Measurements from ENCODE around the gene TRPM5.

DNA sequence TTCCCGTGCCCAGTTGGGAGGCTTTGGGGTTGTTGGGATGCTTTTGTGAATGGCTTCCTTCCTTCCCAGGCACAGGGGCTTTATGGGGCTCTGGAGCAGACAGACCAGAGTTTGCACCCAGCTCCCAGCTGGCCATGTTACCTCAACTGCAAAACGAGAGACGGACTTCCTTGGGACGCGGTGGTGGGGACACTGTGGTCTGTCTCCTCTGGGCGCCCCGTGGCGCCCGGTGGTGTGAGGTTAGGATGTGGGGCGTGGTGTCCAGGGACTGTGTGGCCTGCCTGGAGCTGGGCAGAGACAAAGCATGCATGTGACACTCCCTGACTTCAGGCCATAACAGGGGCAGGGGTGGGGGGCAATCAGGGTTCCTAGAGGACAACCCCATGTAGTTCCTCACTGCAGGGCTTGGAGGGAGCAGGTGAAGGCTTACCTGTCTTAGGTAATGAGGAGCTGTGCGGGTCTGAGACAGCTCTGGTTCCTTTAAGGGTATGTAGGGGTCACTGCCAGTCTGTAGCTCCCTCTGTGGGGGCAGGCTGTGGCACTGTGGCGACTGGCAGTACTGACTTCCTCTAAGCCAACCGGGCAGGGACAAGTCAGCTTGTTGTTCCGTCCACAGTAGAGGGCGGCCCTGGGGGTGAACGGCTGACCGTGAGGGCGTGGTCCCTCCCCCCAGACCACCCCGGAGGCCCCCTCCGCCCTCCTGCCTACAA is 14.9 kb upstream of the TRPM5 start:
- TF ChIP-seq, protein P1, sequence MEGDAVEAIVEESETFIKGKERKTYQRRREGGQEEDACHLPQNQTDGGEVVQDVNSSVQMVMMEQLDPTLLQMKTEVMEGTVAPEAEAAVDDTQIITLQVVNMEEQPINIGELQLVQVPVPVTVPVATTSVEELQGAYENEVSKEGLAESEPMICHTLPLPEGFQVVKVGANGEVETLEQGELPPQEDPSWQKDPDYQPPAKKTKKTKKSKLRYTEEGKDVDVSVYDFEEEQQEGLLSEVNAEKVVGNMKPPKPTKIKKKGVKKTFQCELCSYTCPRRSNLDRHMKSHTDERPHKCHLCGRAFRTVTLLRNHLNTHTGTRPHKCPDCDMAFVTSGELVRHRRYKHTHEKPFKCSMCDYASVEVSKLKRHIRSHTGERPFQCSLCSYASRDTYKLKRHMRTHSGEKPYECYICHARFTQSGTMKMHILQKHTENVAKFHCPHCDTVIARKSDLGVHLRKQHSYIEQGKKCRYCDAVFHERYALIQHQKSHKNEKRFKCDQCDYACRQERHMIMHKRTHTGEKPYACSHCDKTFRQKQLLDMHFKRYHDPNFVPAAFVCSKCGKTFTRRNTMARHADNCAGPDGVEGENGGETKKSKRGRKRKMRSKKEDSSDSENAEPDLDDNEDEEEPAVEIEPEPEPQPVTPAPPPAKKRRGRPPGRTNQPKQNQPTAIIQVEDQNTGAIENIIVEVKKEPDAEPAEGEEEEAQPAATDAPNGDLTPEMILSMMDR (IDR thresholded peaks at IDR 0.05), result no peak
- no peak for TF ChIP-seq POLR2A (IDR thresholded peaks at IDR 0.05)
- no peak for TF ChIP-seq POLR2AphosphoS5 (IDR thresholded peaks at IDR 0.05)
- no peak for TF ChIP-seq EP300 (IDR thresholded peaks at IDR 0.05)
